GM12875 (cell line): ENCODE results near the gene STIM1.
"Not testable (repeated sequence)": the region's sequence is repeated elsewhere in the genome, so short reads cannot be mapped to it uniquely, and the experiment has no call there.

Source experiments
- H3K4me3 ChIP-seq: one replicate; pipeline ENCODE4 v1.5.1; 2011; ENCODE audit warnings: low read depth, low read length, control low read depth
- TF ChIP-seq, protein P1 (sequence below): IDR thresholded peaks from 2 replicates; pipeline ENCODE4 v1.5.1; 2011; ENCODE audit warnings: low read depth, mild to moderate bottlenecking, control low read depth, inconsistent platforms, low read length, moderate library complexity, borderline replicate concordance; ENCODE audit not compliant: insufficient read depth

The STIM1 gene

DNA sequence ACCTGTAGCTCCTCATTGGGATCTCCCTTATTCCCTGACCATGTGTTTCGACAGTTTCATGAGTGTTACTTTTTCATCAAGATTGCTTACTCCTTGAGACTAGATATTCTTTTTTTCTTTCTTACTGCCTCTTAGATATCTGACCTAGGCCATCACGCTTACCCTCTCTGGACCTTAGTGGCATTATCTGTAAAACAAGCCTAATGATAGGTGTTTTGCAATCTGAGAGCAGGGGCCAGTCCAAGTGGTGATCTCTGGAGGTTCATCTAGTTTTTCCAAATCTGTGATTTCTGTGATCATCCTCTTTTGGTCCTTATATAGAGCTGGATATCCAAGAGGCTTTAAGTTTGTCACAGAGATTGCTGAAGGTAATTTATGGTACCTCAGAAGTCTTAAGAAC lies 34.5 kb downstream of the STIM1 start:
- TF ChIP-seq, protein P1, sequence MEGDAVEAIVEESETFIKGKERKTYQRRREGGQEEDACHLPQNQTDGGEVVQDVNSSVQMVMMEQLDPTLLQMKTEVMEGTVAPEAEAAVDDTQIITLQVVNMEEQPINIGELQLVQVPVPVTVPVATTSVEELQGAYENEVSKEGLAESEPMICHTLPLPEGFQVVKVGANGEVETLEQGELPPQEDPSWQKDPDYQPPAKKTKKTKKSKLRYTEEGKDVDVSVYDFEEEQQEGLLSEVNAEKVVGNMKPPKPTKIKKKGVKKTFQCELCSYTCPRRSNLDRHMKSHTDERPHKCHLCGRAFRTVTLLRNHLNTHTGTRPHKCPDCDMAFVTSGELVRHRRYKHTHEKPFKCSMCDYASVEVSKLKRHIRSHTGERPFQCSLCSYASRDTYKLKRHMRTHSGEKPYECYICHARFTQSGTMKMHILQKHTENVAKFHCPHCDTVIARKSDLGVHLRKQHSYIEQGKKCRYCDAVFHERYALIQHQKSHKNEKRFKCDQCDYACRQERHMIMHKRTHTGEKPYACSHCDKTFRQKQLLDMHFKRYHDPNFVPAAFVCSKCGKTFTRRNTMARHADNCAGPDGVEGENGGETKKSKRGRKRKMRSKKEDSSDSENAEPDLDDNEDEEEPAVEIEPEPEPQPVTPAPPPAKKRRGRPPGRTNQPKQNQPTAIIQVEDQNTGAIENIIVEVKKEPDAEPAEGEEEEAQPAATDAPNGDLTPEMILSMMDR: no peak
- H3K4me3 ChIP-seq: no peak overlapping the region

DNA sequence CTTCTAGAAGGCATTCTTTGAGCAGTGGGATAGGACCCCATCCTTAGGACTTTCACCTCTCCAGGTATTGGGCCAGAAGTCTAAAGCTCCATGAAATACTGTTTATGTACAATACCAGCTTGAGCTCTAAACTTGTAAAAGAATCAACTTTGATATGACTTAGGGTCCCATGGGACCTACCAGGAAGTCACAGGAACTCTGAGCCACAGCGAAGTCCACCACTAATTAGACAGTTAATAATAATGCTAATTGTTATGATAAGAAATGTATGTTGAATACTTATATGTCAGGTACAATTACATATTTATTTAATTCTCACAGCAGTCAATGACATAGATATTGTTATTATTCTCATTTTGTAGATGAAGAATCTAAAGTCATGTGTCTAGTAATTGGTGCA lies 35.3 kb downstream of the STIM1 start:
- H3K4me3 ChIP-seq: no peak overlapping the region
- TF ChIP-seq, protein P1: no peak

DNA sequence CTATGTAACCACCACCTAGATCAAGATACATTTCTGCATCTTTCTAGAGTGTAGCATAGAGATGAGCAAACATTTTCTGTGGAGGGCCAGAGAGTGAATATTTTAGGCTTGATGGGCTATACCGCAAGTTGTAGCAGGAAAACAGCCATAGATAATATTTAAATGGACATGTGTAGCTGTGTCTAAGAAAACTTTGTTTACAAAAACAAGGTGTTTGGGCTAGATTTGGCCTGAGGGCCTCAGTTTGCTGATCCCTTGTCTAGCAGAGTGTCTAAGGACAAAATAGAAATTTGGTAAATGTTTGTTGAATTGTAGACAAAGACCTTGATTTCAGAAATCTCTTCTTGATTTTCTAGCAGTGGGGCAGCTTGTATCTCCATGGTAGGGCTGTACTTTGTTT lies 36.3 kb downstream of the STIM1 start:
- TF ChIP-seq, protein P1: no peak
- H3K4me3 ChIP-seq: no peak overlapping the region

DNA sequence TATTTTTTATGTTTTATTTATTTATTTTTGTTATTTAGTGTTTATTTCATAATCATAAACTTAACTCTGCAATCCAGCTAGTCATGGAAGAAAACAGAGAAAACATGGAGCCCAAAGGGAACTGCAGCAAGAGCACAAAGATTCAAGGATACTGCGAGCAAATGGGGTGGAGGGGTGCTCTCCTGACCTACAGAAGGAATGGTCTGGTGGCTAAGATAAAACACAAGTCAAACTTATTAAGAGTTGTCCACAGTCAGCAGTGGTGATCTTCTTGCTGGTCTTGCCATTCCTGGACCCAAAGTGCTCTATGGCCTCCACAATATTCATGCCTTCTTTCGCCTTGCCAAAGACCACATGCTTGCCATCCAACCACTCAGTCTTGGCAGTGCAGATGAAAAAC lies 36.7 kb downstream of the STIM1 start:
- TF ChIP-seq, protein P1: no peak
- no peak overlapping the region for H3K4me3 ChIP-seq

DNA sequence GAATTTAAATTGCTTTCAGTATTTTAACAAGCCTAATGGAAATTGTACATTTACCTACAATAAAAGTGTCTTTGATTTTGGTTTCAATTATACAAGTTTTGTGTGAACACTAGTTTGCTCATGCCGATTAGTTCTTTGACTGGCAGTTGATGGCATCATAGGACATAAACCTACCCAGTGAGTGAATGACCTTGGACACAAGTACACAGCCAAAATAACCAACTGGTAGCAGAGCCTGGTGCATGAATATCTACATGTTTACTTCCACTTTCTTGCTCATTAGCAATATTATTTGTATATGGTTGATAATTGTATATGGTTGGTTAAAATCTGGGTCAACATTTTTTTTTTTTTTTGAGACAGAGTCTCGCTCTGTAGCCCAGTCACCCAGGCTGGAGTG lies 37.8 kb downstream of the STIM1 start:
- TF ChIP-seq, protein P1: no peak
- H3K4me3 ChIP-seq: peak overlapping the region; percentile 11

DNA sequence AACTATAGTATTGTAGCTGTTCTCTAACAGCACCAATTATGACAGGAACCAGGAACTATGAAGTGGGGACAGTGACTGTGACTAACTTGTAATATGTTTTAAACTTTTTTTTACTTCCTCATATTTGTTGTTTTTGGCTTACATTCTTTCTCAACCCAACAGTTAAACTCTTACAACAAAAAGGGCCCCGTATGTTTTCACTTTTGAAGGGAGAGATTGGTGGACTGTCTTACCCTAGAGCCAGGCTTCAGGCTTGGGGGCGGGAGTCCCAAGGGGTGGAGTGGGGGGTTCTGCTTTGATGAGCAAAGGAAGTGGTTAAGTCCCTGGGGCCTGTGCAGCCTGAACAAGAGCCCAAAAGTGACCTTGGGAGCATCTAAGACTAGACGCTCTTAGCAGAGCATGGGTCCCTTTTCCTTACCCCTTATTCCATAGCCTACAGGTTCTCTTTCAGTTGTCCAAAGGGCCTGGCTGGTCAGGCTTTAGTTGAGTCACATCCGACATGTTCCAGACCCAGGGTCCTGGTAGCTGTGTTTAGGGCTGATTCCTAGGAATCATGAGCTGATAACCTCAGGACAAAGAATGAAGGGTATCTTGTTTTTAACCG lies 38.8 kb downstream of the STIM1 start:
- no peak overlapping the region for H3K4me3 ChIP-seq
- TF ChIP-seq, protein P1: no peak

DNA sequence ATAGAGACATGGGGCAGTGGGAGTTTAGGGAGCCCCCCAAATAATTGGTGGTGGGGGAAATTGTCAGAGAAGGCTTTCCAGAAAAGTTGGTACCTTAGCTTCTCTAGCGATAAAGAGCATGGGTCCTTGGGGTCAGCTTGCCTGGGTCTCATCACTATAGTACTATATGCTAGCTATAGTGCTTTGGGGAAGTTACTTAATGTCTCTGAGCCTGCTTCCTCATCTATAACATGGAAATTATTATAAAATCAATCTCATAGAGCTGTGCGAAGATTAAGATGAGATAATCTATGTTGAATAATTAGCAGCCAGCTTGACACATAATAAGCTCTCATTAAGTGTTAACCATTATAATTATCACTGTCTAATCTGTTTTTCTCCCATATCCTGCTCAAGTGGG lies 41.2 kb downstream of the STIM1 start:
- TF ChIP-seq, protein P1: no peak
- no peak overlapping the region for H3K4me3 ChIP-seq

DNA sequence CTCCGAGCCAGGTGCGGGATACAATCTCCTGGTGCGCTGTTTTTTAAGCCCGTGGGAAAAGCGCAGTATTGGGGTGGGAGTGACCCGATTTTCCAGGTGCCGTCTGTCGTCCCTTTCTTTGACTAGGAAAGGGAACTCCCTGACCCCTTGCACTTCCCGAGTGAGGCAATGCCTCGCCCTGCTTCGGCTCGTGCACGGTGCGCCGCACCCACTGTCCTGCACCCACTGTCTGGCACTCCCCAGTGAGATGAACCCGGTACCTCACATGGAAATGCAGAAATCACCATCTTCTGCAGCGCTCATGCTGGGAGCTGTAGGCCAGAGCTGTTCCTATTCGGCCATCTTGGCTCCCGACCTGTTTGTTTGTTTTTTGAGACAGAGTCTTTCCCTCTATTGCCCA lies 44.8 kb downstream of the STIM1 start:
- not testable (repeated sequence) for H3K4me3 ChIP-seq
